Breast epithelium (tissue), 3 donors: ENCODE data around the gene PTPRU.

Experiments used
- CTCF ChIP-seq, 3 donors: fragments of 450-650 bp; IDR thresholded peaks; one replicate each; pipeline ENCODE4 v1.5.1; 2016 to 2017; ENCODE audit warnings: antibody characterized with exemption in 3 of 3, mild to moderate bottlenecking in 3 of 3, moderate library complexity in 3 of 3
- POLR2AphosphoS5 ChIP-seq, 3 donors: sonication (generic); formaldehyde crosslinking; IDR thresholded peaks; one replicate each; pipeline ENCODE4 v1.6.1; 2017; ENCODE audit warnings: antibody characterized with exemption in 3 of 3

DNA sequence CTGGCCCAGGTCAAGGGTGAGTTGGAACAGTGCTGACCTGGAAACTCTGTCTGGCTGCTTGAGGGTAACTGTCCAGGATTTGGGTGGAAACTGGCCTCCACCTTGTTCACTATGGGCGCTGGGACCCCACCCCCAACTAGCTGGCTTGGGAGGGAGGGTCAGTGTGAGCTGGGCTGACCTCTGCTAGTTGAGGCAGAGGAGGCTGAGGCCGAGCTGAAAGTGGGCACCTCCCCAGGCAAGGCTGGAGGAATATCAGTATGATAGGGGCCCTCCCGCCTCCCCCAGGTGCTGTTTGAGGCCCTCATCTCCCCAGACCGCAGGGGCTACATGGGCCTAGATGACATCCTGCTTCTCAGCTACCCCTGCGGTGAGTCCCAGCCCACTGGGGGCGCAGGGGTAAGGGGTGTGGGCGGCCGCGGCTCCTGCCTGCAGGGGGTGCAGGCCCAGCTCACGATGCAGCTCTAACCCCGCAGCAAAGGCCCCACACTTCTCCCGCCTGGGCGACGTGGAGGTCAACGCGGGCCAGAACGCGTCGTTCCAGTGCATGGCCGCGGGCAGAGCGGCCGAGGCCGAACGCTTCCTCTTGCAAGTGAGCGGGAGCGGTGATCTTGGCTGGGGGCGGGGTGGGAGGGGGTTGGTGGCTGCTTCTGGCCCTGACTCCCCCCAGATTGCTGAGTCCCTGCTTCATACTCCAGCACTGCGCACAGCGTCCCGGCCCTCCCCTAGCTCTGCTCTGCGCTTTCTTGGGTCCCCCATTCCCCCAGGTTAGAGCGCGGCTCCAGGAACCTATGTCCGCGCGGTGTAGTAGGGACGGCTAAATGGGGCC, 22.9 kb downstream of the PTPRU start:
- TF ChIP-seq CTCF (IDR thresholded peaks at IDR 0.05) (no peak), POLR2AphosphoS5 (IDR thresholded peaks at IDR 0.05) (no peak)
